Pancreas (tissue), 10 donors: Measurements from ENCODE around the gene PLEK. TPM values are rescaled to one million over a fixed set of nuclear protein-coding genes. Genes with fewer than 3 reads are reported as not detected.

Source experiments
- ATAC-seq, 4 donors: fragments of 200-7000 bp; cut with Tn5 transposase; one replicate each; pipeline versions ENCODE4 v1.8.0 to v1.9.1; 2020; ENCODE audit warnings: mild to moderate bottlenecking in 4 of 4, moderate library complexity in 4 of 4
- DNase-seq, 6 donors: peaks; one replicate each; pipeline ENCODE4 v3.0.0-alpha.2; 2020
- FAIRE-seq: peaks from 2 replicates; lab custom pipeline; 2012; peaks lifted over from hg19 to GRCh38; lab: Jason Lieb, UNC
- H3K27ac ChIP-seq, 4 donors: fragments of 200-600 bp; sonication (generic); 1 replicate in 3 of 4; 2 replicates in 1 of 4; pipeline versions ENCODE4 v1.5.0 to v1.8.0; 2020
- H3K27me3 ChIP-seq, 4 donors: fragments of 200-600 bp; one replicate each; pipeline ENCODE4 v1.8.0; 2021
- H3K36me3 ChIP-seq, 3 donors: fragments of 200-600 bp; sonication (generic) in 1 of 3; one replicate each; pipeline versions ENCODE4 v1.5.0 to v1.8.0; 2020 to 2021
- H3K4me1 ChIP-seq, 3 donors: fragments of 200-600 bp; one replicate each; pipeline ENCODE4 v1.8.0; 2021
- H3K4me3 ChIP-seq, 4 donors: fragments of 200-600 bp; sonication (generic) in 2 of 4; one replicate each; pipeline versions ENCODE4 v1.5.0 to v1.8.0; 2020 to 2021
- H3K9me3 ChIP-seq, 4 donors: fragments of 200-600 bp; one replicate each; pipeline ENCODE4 v1.8.0; 2021
- WGBS, 2 donors: extraction: QIAGEN DNeasy Blood & Tissue Kit; methylation state at CpG; one replicate each; pipeline ENCODE4 v1.1.7; 2013; 5-methylcytosine and 5-hydroxymethylcytosine counted together
- intact Hi-C, 3 donors: fragments of 100-400 bp; cut with DNase I; formaldehyde crosslinking; loops; one replicate each; pipeline versions ENCODE4 v1.11.1 to v1.14.2; 2022
- polyA plus RNA-seq, 2 donors: library from polyadenylated mRNA; stranded (reverse); fragments of 200-250 nt; gene quantifications; one replicate each; pipeline ENCODE4 v1.2.3, GENCODE V29; 2013
- total RNA-seq, 6 donors: library from RNA; stranded (reverse); fragmentation: NEBNext Ultra II Directional in 4 of 6; extraction: Animal tissue kit (Norgen Biotek cat#: 25700) in 4 of 6; gene quantifications; one replicate each; pipeline versions ENCODE4 v1.2.1 to v1.2.4, GENCODE V29; 2021 to 2023
- TF ChIP-seq, protein P1 (sequence below), 4 donors: fragments of 200-600 bp; sonication (generic) in 3 of 4; IDR thresholded peaks; one replicate each; pipeline versions ENCODE4 v1.5.0 to v1.8.0; 2021; ENCODE audit warnings: antibody characterized with exemption in 4 of 4
- donor health status: healthy with polysubstance abuse.
- donor health status: DM: no; HTN: no; CAD: no; lungs with moderate emphysema.
- donor health status: DM: no; HTN: no; CAD: no.
- donor health status: control.
- donor health status: control.
- donor health status: Bipolar disorder and iron deficiency.
- donor health status: DM: yes; HTN: yes; CAD: no.
- donor health status: DM: no; HTN: no; CAD: no.
- donor health status: DM: no; HTN: no; CAD: no.
- donor health status: DM: yes; HTN: yes; CAD: no.

The PLEK gene
- total and polyA plus RNA-seq, 8 donors, result 0.28 to 8.0 (median 1.5) TPM

DNA sequence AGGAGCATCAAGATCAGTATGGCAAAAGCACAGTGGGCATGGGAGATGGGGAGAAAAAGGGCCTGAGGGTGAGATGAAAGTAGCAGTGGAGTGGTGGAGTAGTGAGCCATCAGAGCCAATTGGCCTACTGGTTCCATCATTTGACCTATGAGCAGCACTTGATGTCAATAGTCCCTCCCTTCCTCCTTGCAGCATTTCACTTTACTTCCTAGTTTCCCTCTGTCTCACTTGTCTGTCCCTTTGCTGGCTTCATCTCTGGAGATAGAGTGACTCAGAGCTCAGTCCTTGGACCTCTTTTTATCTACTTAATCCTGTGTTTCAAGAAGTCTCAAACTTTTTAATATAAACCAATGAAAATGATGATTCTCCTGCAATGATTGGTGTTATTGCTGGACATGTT is 69.9 kb downstream of the PLEK start:
- Histone ChIP-seq H3K4me3 (no peak overlapping the region), H3K27me3 (no peaks in the 10 kb centered on the region), H3K27ac (no peak overlapping the region), H3K9me3 (no peaks in the 10 kb centered on the region), H3K4me1 (peaks cover 0 to under 1% (median 0%) of the 10 kb centered on the region in 3 donors), H3K36me3 (no peaks in the 10 kb centered on the region)
- FAIRE-seq, result no peak
- DNase-seq, result no peak
- ATAC-seq, result peak in 1 of 4 donors; percentile 37
- intact Hi-C loops, result no loop called here
- TF ChIP-seq, protein P1, sequence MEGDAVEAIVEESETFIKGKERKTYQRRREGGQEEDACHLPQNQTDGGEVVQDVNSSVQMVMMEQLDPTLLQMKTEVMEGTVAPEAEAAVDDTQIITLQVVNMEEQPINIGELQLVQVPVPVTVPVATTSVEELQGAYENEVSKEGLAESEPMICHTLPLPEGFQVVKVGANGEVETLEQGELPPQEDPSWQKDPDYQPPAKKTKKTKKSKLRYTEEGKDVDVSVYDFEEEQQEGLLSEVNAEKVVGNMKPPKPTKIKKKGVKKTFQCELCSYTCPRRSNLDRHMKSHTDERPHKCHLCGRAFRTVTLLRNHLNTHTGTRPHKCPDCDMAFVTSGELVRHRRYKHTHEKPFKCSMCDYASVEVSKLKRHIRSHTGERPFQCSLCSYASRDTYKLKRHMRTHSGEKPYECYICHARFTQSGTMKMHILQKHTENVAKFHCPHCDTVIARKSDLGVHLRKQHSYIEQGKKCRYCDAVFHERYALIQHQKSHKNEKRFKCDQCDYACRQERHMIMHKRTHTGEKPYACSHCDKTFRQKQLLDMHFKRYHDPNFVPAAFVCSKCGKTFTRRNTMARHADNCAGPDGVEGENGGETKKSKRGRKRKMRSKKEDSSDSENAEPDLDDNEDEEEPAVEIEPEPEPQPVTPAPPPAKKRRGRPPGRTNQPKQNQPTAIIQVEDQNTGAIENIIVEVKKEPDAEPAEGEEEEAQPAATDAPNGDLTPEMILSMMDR (IDR thresholded peaks at IDR 0.05), result no peak

DNA sequence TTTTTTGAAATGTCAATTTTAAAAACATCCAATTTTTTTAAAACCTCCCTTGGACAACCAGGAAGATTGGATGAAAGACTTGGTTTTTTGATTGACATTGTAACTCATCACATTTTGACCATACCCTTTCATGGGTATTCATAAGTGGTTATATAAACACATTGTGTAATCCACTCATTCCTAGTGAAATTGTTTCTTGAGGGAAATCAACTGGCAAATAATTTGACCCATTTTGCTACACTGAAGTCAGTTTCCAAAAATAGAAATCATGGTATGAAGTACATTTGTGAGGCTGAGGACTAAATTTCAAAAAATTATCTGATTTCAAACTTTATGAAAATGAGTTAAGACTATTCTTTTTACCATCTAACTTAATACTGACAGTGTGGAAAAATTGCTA is 70.5 kb downstream of the PLEK start:
- no peaks in the 10 kb centered on the region for H3K27me3 ChIP-seq
- H3K27ac ChIP-seq, result no peak overlapping the region
- ATAC-seq (no peak), FAIRE-seq (no peak), DNase-seq (no peak)
- H3K36me3 ChIP-seq, result no peaks in the 10 kb centered on the region
- no peak overlapping the region for H3K4me3 ChIP-seq
- no peaks in the 10 kb centered on the region for H3K9me3 ChIP-seq
- TF ChIP-seq, protein P1 (IDR thresholded peaks at IDR 0.05), result no peak
- intact Hi-C loops, result no loop called here
- peaks cover 0 to 5% (median 0%) of the 10 kb centered on the region in 3 donors for H3K4me1 ChIP-seq

DNA sequence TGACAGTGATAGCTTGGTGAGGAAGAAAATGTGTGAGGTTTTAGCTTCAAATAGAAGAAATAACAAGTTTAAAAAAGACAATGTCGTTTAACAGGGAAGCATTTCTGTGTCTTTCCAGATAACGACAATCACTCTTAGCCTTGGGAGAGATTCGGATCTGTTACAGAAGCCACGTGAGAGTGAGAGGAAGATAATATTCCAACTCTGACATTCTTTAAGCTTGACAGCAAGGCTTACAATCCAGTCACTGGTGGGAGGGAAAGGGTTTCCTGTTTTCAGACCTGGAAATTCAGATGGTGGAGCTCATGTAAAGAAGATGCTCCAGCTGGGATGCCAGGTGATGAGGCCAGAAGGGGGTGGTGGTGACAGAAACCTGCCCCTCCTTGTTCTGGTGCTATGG is 71.2 kb downstream of the PLEK start:
- no peak overlapping the region for H3K27ac ChIP-seq
- intact Hi-C loops, result no loop called here
- TF ChIP-seq, protein P1 (IDR thresholded peaks at IDR 0.05), result no peak
- H3K36me3 ChIP-seq, result no peaks in the 10 kb centered on the region
- H3K9me3 ChIP-seq, result no peaks in the 10 kb centered on the region
- peaks cover 3 to 8% (median 4%) of the 10 kb centered on the region in 3 donors for H3K4me1 ChIP-seq
- ATAC-seq (no peak), FAIRE-seq (no peak), DNase-seq (no peak)
- no peaks in the 10 kb centered on the region for H3K27me3 ChIP-seq
- WGBS, 2 donors, result 52 to 55% methylated on average over 4 of the region's 4 CpGs
- H3K4me3 ChIP-seq, result no peak overlapping the region

DNA sequence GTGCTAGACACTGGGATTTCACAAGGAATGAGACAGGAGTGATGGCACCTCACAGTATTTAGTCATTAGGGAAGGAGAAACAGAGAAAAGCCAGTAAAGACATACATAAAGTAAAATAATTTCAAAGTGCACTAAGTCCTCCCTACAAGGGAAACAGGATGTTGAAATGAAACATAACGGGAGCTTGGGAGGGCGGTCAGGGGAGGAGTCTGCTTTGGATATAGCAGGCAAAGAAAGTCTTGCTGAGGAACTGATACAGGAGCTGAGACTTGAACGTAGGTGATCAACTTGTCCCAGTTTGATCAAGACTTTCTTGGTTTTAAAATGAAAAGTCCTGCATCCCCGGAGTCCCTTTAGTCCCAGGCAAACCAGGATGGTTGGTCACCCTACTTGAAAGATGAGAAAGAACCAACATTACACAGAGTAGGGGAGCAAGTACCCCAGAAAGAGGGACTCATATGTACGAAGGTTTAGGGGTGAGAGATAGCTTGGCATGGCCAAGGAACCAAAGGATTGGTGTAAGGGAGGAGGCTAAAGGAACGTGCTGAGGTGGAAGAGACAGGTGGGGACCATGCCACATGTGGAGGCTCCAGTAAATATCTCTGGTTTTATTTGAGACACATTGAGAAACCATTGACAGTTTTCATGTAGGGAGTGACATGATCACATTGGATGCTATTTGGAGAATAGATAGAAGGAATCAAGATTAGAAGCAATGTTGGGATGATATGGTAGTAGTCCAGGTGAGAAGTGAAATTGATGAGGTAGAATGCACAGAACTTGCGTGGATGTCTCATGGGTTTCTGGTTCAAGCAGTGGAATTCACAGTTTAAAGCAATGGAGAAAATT is 73.6 kb downstream of the PLEK start:
- Histone ChIP-seq H3K27ac (no peak overlapping the region), H3K4me1 (peaks cover 7 to 12% (median 7%) of the 10 kb centered on the region in 3 donors), H3K4me3 (no peak overlapping the region), H3K27me3 (no peaks in the 10 kb centered on the region), H3K9me3 (no peaks in the 10 kb centered on the region), H3K36me3 (no peaks in the 10 kb centered on the region)
- no peak for FAIRE-seq
- no peak for DNase-seq
- 84 to 91% methylated on average over 7 of the region's 7 CpGs for WGBS, 2 donors
- ATAC-seq, result no peak
- TF ChIP-seq, protein P1 (IDR thresholded peaks at IDR 0.05), result no peak
- intact Hi-C loops, result no loop called here
